Activated gamma-delta T cell (primary cell): ENCODE data around the gene CFAP57.

ENCODE experiments used
- DNase-seq: peaks from one replicate; lab custom pipeline; 2025; lab: John Stamatoyannopoulos, UW

The CFAP57 gene

GRCh38 chr1:43255438-43256210 lies 83.5 kb downstream of the CFAP57 start:
- DNase-seq: no peak

GRCh38 chr1:43256675-43257570 lies 84.8 kb downstream of the CFAP57 start:
- no peak for DNase-seq

- DNase-seq: no peak
These were observed 86.2 kb downstream of the CFAP57 start for GRCh38 chr1:43258370-43258769.

GRCh38 chr1:43265431-43265830 lies 93.3 kb downstream of the CFAP57 start:
- no peak for DNase-seq

GRCh38 chr1:43266881-43267280 lies 94.8 kb downstream of the CFAP57 start:
- no peak for DNase-seq

- DNase-seq: no peak
These were observed 95.2 kb downstream of the CFAP57 start for GRCh38 chr1:43267291-43267805.

- no peak for DNase-seq
These were observed 95.8 kb downstream of the CFAP57 start for GRCh38 chr1:43267818-43268425.

GRCh38 chr1:43269627-43270375 lies 97.7 kb downstream of the CFAP57 start, which contains the start of gene TMEM125:
Gene TMEM125, plus strand, starts transcription at chr1:43269983. Its CDS starts 2,740 bp downstream, at chr1:43272723.
- no peak for DNase-seq

- DNase-seq: no peak
These were observed 98.4 kb downstream of the CFAP57 start for GRCh38 chr1:43270421-43271095.

GRCh38 chr1:43271186-43272118 lies 99.3 kb downstream of the CFAP57 start:
- DNase-seq: no peak

GRCh38 chr1:43272161-43272560 lies 100.0 kb downstream of the CFAP57 start:
- DNase-seq: no peak

GRCh38 chr1:43272576-43273571 lies 100.7 kb downstream of the CFAP57 start:
- DNase-seq: no peak

GRCh38 chr1:43273708-43274107 lies 101.6 kb downstream of the CFAP57 start:
- no peak for DNase-seq

GRCh38 chr1:43274125-43274803 lies 102.1 kb downstream of the CFAP57 start:
- DNase-seq: no peak

- DNase-seq: no peak
These were observed 102.7 kb downstream of the CFAP57 start for GRCh38 chr1:43274804-43275180.

GRCh38 chr1:43275826-43276620 lies 103.9 kb downstream of the CFAP57 start:
- no peak for DNase-seq

GRCh38 chr1:43276673-43277072 lies 104.5 kb downstream of the CFAP57 start:
- DNase-seq: no peak
